GM12892 (cell line): ENCODE results near the gene NRCAM.
"Not testable (repeated sequence)": the region's sequence is repeated elsewhere in the genome, so short reads cannot be mapped to it uniquely, and the experiment has no call there.

Source experiments
- POLR2A ChIP-seq: IDR thresholded peaks from 2 replicates; pipeline ENCODE4 v1.6.1; 2011; ENCODE audit warnings: low read depth, low read length, control low read depth
- POLR2AphosphoS5 ChIP-seq: IDR thresholded peaks from 2 replicates; pipeline ENCODE4 v1.6.1; 2011; ENCODE audit warnings: low read depth, low read length, control low read depth
- TAF1 ChIP-seq: IDR thresholded peaks from 2 replicates; pipeline ENCODE4 v1.6.1; 2011; ENCODE audit warnings: low read depth, mild to moderate bottlenecking, control low read depth, low read length, borderline replicate concordance

- not testable (repeated sequence) for TF ChIP-seq POLR2AphosphoS5, POLR2A, TAF1
Measured at GRCh38 chr7:108387686-108388085, 68.5 kb downstream of the NRCAM start.
